HG03095 (cell line): ENCODE results near the gene ZCCHC10.

ENCODE experiments used
- ATAC-seq: cut with Tn5 transposase; IDR thresholded peaks from one replicate; pipeline ENCODE4 v1.9.1; 2021; ENCODE audit warnings: moderate library complexity; ENCODE audit not compliant: unreplicated experiment

Gene ZCCHC10

GRCh38 chr5:133025804-133026663, at the start of gene ZCCHC10:
Gene ZCCHC10, minus strand, starts transcription at chr5:133026549. Its CDS starts 12 bp downstream, at chr5:133026537.
- ATAC-seq: peak; percentile 97

DNA sequence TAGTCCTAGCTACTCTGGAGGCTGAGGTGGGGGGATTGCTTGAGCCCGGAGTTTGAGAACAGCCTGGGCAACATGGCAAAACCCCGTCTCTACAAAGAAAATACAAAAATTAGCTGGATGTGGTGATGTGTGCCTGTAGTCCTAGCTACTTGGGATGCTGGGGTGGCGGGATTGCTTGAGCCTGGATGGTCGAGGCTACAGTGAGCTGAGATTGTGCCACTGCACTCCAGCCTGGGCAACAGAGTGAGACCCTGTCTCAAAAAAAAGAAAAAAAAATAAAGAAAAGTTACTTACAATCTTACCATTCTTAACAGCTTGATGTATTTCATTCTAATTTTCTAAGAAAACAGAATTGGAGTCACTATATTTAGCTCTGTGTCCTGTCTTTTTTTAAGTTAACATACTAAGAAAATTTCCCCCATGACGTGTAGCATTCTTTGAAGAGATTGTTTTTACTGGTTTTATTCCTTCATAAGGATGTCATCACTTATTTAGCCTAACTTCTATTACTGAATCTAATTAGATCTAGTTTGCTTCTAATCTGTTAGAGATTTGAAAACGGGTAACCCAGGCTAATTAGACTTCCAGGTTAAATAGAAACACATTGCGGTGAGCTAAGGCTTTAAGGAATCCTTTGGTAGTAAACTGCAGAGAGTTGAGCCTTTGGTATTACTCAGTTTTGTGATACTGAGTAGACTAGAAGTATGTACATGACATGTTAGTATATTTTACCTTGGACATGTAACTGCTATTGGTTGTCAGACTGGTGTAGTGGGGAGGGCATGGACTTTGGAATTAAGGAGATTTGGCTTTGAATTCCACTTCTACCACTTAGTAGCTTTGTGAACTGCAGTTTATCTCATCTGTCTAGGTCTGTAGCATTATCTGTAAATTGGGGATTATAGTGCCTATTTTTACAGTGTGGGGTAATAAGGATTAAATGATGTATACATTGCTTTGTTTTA, 49.5 kb upstream of the ZCCHC10 start:
- ATAC-seq: no peak

DNA sequence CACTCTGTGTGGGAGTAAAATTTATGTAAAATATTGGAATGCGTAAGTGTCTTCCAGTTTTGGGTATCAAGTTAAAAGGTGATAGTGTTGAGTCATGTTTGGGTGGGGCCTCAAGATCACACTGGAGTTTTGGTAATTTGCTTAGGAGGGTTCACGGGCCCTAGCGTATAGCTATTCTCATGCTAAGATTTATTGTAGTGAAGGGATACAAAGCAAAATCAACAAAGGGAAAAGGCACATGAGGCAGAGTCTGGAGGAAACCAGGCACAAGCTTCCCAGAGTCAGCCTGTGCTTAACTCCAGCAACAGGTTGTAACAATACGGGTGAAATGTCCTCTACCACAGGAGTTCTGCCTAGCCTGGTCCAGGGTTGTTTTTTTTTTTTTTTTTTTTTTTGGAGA, 45.7 kb upstream of the ZCCHC10 start:
- no peak for ATAC-seq

GRCh38 chr5:133066045-133066444, 39.7 kb upstream of the ZCCHC10 start:
- ATAC-seq: no peak

DNA sequence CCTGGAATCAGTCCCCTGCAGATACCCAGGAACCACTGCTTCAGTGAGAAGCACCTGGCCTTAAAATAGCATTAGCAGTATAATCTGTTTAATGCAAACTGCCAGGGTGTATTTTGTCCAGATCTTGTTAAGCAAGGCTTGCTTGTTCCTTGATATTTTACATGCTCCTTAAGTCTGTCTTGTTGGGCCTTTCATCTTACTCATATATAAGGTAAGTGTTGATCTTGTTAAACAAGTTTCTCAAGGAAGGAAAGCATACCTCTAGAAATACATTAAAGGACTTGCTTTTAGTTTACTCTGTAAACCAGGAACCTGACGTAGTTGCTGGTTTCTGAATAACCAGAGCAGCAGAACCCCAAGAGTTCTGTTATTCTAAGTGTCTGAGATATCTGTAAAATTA, 39.1 kb upstream of the ZCCHC10 start:
- no peak for ATAC-seq

DNA sequence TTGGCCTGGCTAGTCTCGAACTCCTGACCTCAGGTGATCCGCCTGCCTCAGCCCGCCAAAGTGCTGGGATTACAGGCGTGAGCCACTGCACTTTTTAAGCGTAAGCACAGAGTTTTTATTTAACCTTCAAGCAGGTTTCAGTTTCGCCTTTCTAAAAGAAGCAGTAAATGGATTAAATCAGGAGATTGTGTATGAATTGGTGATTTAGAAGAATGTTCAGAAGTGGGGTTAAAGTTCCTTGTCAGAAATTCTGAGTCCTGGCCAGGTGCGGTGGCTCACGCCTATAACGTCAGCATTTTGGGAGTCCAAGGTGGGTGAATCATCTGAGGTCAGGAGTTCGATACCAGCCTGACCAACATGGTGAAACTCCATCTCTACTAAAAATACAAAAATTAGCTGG, 37.6 kb upstream of the ZCCHC10 start:
- ATAC-seq: no peak

GRCh38 chr5:133062276-133062675, 35.9 kb upstream of the ZCCHC10 start:
- no peak for ATAC-seq

DNA sequence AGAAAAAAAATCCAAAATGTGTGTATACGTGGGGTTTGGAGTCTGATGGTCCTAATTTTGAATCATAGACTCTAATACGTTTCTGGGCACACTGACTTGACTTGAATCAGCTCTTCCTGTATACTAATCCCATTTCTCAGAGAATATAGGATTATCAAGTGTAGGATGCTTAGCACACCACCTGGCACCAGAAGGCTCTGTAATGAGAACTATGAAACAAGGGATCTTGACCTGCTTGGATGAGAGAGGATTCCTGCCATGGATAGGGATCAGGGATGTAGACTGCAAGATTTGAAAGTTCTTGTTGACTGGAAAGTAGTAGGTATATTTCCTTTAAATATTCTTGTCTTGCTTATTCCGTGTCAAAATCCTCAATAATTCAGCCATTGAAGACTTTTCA, 33.3 kb upstream of the ZCCHC10 start:
- ATAC-seq: no peak

- no peak for ATAC-seq
Observed at GRCh38 chr5:133056891-133057290, 30.5 kb upstream of the ZCCHC10 start.

- ATAC-seq: no peak
Observed at GRCh38 chr5:133054697-133055471, 28.5 kb upstream of the ZCCHC10 start.

- ATAC-seq: no peak
Observed at GRCh38 chr5:133053448-133053847, 27.1 kb upstream of the ZCCHC10 start.

- peak; percentile 32 for ATAC-seq
Observed at GRCh38 chr5:133052317-133053175, 26.2 kb upstream of the ZCCHC10 start.

DNA sequence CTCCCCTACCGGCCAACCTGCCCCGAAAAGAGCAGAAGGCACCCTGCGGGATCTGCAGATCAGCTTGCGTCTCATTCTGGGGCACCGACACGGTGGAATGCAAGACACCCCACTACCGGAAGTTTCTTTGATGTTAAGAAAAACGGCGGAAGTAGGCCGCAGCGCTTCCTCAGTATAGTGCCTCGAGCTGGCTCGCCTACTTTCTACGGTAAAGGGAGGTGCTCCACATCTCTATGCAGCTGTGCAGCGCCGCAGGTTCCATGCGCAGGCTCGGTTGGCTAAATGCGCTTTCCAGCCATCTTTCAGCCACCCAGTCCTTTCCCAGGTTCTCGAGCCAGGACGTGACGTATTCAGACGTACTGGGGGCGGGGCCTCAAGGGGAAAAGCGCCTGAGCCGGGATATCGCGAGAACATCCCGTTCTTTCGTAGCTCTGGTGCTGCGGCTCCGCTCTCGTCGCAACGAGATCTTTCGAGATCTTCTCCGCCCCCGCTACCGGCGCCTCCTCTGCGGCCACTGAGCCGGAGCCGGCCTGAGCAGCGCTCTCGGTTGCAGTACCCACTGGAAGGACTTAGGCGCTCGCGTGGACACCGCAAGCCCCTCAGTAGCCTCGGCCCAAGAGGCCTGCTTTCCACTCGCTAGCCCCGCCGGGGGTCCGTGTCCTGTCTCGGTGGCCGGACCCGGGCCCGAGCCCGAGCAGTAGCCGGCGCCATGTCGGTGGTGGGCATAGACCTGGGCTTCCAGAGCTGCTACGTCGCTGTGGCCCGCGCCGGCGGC, 25.4 kb upstream of the ZCCHC10 start, which contains the start of gene HSPA4:
TSS of gene HSPA4 (plus strand) at position 472 of the 775 bp plus-strand sequence. CDS start at position 710, 238 bp downstream.
- peak; percentile 85 for ATAC-seq

DNA sequence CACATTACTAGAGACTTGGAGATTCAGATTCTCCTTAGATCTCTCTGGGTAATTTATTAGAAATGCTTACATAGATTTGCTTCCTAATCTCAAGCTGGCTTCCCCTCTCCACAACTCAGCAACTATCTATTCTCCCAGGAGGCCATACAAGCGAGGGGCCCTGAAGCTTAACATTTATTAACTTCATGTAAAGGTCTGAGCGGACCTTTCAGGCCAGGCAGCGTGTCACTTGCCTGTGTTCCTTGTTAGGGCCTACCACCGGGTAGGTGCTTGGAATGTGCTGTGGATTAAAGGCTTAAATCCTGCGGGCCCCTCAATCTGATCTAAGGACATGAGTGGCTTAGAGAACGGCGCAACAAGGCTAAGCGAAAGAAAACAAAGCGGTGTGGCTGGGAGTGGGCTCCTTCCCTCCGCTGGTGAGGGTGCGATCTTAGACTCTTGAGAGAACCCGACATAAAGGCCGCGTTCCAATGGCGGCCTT, 24.8 kb upstream of the ZCCHC10 start:
- no peak for ATAC-seq

- ATAC-seq: no peak
Observed at GRCh38 chr5:133050521-133050920, 24.2 kb upstream of the ZCCHC10 start.

DNA sequence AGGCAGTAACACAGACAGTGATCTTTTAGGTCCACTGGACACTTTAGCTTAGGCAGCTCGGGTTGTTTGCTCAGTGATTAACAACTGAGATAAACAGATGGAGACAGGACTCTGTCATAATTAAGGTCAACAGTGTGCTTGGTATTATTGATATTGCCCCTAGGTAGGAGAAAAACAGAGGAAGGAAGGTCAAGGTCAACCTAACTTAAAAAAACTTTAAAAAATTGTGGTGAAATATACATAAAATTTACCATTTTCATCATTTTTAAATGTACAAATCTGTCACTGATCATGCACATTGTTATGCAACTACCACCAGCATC, 23.3 kb upstream of the ZCCHC10 start:
- ATAC-seq: no peak

- no peak for ATAC-seq
Observed at GRCh38 chr5:133048993-133049725, 22.8 kb upstream of the ZCCHC10 start.

- ATAC-seq: no peak
Observed at GRCh38 chr5:133047404-133047803, 21.1 kb upstream of the ZCCHC10 start.
